Stimulated activated CD4-positive, alpha-beta T cell treated with anti-CD3 and anti-CD28 coated beads, Interleukin-12 subunit alpha, Interleukin-12 subunit beta, amount 100 ng/mL, for 48 hours (primary cell): ENCODE measurements around the gene LY6G6F.

ENCODE experiments used
- DNase-seq, 3 donors: peaks; one replicate each; pipeline ENCODE4 v3.0.0-alpha.2; 2020; ENCODE audit warnings: low read depth in 2 of 3, low spot score in 1 of 3

The LY6G6F gene

DNA sequence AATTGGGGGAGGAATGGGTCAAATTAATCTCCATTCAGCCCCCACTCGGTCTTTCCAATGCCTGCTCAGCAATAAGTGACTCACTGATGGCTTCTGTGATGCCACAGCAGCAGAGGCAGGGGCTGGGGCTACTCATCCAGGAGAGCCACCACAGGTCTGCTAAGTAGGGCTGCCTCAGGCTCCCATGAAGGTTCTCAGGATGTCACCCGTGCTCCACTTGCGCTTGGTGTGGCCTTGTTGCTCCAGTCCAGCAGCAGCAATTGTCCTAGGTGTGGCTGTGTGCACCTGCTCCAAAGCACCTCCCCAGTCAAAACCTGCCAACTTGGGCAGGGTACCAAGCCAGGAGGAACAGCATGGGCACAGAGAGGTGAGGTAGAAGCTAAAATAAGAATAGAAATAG, 15.5 kb downstream of the LY6G6F start:
- DNase-seq: no peak

DNA sequence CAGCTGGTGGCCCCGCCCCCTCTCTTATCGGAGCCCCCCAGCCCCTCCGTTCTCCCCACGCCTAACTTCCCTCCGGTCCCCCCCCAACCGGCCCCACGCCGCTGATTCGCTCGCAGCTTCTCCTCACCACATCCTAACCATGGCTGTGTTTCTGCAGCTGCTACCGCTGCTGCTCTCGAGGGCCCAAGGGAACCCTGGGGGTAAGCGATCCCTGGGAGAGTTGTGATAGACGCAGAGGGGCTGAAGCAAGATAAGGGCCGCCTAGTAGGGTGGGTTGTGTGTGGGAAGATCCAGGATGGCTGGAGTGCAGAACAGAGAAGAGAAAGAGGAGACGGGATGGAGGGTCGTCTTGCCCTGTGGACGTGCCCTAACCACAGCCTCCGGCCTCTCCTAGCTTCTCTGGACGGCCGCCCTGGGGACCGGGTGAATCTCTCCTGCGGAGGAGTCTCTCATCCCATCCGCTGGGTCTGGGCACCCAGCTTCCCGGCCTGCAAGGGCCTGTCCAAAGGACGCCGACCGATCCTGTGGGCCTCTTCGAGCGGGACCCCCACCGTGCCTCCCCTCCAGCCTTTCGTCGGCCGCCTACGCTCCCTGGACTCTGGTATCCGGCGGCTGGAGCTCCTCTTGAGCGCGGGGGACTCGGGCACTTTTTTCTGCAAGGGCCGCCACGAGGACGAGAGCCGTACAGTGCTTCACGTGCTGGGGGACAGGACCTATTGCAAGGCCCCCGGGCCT, 16.7 kb downstream of the LY6G6F start, which contains the start of gene MPIG6B:
TSS of gene MPIG6B (plus strand) at position 129 of the 735 bp plus-strand sequence. CDS start at position 140, 11 bp downstream.
- DNase-seq: no peak

DNA sequence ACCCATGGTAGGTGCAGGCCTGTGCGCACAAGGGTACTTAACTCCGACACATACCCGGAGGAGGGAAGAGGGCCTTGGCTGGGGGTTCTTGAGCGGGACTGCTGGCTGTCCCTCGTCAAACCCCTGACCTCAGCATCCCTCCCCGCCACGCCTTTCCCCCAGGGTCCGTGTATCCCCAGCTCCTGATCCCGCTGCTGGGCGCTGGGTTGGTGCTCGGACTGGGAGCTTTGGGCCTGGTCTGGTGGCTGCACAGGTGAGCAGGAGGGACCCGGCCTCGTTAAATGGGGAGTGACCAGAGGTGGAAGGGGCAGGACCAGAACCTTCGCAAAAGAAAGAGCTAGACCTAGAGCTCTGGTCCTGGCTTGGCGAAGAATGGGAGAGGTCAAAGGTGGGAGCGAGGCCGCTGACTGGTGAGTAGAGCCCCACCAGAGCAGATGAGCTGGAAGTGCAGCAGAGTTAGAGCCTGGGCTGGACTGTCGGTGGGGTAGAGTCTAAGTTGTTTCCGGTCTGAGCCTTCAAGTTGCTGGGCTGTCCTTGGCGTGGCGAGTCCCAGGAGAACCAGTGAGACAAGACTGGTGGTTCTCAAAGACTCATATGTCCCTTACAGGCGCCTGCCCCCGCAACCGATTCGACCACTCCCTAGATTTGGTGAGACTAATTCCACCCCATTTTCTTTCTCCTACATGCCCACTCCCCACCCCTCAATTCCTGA, 17.5 kb downstream of the LY6G6F start:
- DNase-seq: no peak

DNA sequence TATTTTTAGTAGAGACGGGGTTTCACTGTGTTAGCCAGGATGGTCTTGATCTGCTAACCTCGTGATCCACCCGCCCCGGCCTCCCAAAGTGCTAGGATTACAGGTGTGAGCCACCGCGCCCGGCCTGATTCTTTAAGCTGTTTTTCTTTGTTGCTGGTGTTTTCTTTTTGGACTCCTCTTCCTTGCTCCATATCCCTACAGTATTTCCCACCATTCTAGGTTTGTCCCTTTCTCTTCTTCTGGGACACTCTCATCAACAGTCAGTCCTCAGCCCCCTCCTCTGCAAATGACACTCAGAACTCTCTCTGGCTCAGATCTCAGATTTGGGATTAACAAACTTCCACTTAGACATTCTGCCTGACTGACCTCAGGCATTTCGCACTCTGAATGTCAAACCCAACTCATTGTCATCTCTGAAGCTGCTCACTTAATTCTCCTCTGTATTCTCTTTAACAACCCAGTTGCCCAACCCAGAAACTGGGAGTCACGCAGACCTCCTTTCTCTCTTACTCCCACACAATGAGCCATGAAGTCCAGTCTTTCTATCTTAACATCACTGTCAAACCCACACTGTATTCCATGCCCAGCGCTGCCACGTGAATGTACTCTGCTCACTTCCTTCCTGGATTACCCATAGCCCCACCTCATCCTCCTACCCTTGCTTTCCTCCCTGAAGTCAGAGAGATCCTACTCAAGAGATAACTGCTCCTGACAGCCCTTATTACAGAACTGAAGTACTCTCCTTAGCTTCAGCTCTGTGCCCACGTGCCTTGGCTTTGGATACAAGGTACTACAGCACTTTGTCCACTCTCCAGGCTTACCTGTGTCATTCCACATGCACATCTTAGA, 19.1 kb downstream of the LY6G6F start:
- DNase-seq: no peak

DNA sequence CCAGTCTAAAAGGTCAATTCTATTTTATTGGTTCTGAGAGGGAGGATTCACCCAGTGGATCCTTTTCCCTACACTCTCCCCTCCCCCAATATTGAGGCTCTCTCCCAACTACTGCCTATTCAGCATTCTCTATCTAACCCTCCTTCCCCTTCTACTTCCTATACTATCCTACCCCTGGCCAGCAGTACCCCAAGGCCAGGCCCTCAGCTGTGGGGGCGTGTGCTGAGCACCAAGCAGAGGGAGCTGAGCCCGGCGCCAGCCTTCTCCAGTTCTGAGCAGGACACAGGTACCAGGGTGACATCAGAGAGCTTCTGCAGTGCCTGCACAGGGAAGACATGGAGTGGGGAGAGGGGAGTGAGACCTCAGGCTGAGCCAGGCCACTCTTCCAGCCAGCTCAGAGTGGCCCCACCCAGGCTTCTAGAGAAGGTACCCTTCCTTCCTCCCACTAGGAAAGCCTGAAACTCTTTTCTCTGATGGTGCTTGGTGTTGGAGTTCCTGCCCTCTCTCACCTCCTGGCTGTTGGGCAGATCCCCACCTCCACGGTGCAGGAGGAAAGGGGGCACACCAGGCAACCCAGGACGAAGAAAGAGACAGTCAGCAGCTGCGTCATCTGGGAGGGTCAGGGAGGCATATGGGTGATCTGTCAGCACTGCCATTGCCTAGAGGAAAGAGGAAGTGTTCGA, 20.5 kb downstream of the LY6G6F start:
- no peak for DNase-seq

DNA sequence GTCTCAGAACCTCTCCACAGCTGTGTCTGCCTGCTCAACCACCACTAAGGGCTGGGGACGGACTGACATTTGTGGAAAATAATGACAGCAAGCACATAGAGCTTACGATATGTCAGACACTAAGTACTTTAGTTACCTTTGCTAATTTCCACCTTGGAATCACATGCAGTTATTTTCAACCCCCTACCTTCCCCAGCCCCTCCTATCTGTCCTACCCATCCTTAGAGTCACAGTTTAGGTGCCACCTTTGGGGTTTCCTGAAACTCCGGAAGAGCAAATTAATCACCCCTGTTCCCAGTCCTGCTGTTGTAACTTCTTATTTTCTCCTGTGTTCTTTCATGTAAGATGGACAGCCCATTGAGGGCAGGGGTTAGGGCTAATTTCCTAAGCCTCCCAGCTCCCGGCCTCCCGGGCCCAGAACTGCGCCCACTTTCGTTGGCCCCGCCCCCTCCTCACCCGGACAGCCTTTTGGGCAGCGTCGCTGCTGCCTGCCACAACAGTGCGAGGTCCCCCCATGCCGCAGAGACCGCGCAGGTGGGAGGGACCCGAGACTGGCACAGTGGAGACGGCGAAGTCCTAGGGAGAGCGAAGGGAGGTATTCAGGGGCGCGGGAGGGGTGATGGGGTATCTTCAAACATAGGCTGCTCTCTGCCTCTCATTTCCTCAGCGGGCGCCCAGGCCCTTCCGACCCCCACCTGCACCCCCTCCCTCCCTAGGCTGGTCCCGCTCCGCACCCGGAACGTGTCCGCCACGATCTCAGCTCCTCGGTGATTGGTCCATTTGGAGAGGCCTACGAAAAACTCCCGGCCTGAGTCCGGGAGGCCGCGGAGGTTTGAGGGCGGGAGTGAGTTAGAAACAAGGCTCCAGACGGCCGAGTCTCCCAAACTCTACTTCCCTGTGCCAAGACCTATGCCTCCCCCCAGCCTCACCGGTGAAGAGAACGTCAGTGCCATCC, 21.3 kb downstream of the LY6G6F start:
- no peak for DNase-seq

DNA sequence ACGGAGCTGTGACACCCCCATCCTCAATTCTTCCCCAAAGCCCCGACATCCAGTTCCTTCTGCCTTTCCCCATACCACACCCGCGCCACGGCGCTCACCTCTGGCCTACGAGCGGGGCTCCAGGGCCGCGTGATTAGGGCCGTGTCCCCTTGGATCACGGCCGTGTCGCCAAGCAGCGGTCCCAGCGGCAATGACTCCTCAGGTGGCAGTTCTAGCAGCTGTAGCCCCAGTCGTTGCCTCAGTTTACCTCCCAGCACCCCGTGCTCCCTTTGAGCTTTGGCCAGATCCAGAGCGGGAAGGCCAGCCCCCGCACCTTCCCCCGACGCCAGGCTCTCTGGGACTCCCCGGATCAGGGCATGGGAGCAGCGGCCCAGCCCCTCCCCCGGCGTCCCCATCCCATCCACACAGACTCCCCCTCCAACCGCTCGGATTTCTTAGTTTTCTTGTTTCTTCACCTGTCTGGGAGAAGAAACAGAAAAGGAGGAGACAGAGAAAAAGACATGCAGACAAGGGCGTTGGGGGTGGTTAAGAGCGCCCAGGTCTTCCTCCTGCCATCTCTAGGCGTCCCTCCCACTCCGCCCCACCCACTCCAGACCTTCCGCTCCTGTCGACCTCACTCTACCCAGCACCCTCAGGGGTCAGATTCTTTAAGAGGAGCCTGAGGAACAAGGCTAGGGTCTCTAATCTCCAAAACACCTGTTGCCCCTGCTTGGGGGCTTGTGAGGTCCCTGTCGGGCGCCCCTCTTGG, 22.3 kb downstream of the LY6G6F start, which contains the start of gene DDAH2:
TSS of gene DDAH2 (minus strand) at position 533 of the 748 bp plus-strand sequence. CDS start at position 395, 138 bp downstream.
- DNase-seq: no peak

DNA sequence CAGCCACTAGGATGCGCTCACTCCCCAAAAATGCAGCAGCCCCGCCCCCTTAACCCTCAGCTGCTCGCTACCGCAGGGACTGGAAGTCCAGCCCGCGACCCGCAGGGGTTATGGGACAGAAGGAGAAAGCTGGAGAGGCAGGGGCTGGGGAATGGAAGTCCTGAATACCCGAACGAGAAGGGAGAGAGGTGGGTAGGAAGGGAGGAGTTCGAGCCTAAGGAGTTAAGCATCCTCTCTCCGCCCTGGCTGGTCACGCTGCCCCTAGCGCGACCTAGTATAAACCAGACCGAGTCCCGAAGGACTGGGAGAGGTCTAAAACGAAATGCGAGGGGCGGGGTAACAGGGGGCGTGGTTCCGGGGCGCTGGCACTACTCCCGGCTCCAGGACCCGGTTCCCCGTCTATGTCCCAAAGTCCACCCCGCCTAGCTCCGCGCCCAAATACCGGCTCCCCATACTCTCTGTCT, 22.9 kb downstream of the LY6G6F start:
- DNase-seq: peak; percentile 52 to 79 (median 73)

DNA sequence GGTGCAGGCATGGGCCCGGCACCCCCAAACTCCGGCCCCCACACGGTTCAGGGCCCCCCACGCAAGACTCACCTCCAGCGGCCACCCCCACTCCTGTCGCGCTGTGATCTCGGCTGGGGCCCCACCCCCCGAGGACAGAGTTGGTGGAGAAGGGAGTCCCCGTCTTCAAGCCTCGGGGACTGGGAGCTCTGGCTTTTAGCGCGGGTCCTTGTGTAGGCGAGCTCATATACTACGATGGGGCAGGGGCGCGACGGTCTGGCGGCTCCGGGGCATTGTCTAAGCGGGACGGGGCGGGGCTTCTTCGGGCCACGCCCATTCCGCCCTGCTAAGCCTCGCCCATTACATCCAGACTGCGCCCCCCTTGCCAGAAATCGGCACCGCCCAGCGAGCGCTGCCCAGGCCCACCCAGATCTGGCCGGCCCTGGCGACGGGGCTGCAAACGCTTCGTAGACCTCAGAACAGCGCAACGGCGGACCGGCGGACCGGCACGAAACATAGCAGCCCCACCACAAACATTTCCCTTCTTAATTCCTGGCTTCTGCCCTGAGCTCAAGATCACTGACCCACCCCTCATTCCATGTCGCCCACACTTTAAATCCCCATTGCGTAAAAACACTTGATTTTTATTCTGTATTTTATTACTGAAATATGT, 23.4 kb downstream of the LY6G6F start:
- peak in 2 of 3 donors; percentile 49 to 54 for DNase-seq

DNA sequence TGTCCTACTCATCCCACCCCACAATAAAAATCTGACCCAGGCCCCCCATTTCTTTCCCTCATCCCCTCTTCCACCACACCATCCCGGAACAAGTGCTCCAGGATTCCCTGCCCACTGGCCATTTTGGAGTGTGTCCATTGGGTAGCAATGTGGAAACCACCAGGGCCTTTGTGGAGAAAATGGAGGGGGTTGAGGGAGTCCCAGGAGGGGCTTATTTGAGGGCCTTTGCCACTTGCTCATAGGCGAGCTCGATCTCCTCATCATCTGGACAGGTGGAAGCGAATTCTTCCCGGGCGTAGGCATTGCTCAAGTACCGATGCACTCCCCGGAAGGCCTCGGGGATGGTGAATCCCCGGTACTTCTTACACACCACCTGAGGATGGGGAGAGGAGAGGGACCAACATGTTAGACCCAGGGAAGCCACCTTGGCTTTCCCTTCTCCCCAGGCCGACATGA, 24.0 kb downstream of the LY6G6F start:
- DNase-seq: no peak

DNA sequence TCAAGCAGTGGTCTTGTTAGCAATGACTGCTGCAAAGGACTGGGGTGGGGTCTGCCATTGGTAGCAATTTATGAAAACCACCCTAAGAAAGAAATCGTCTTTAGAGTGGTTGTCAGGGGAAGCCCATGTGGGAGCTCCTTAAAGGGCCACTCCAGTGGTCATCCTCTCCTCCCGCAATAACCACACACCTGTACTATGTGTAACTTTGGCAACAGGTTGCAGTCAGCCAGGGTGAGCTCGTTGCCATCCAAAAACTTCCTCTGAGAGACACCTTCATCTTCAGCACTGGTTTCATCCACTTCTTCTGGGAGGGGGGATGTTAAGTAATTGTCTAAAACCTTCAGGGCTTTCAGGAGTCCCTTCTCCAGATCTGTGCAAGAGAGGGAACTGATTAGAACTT, 25.4 kb downstream of the LY6G6F start:
- DNase-seq: no peak

DNA sequence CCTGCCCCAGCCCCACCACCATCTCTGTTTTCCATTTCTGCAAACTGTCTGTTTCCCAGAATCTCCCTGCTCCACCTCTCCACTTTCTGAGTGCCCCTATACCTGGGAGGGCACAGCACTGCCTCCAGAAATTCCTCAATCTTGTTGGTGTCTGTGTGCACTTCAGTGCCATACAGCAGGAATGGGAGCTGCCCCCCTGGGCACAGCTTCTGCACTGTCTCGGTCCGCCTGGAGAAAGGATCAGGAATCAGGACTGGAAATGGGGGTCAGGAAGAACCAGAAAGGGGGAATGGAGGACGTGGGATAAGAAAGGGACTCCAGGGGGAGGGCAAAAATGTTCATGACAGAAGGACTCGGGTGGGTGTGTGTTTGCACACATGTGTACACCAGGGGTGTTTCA, 27.1 kb downstream of the LY6G6F start:
- DNase-seq: no peak

DNA sequence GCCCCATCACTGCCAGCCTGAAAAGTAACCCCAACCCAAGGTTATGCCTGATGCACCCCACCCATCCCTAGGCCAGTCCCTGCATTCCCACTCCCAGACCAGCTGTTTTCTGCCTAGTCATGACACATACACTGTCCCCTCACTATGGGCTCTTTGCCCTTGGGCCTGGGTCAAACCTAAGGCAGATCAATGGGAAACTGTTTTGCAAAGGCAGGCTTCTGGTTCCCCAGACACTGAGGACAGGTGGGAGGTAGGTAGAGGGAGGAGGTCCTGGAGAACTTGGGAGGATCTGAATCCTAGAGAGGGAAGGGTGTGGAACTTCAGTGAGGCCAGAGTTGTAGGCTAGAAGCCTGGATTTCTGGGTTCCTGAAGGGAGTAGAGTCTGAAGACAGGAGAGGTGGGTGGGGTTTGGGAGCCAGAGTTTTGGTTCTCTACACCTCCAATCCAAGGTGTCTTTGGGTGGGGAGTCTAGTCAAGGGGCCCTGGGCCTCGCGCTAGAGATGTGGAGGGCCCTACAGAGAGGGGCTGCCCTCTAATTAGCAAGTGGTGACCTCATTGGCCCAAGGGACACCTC, 27.7 kb downstream of the LY6G6F start:
- no peak for DNase-seq

DNA sequence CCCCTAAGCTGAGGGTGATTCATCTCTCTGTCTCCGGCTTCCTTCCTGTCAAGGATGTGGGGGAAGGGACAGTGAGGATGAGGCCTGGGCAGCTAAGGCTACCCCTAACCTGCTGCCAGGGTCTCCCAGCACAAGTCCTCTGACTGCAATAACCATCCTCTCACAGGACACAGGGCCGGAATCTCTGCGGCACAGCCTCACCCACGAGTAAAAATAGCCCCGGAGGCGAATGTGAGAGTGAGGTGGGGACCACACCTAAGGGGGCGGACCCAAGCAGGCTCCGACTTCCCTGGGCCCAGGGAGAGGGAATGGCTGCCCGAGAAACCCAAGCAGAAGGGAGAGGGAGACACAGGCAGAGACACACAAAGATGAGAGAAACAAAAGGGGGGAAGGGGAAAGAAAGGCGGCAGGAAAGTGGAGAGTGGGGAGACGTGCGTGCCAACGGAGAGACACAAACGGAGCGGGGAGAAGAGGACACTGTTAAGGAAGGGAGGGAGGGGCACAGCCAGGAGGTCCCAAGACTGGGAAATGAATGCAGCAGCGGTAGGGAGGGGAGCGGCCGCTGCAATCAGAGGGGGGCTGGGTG, 28.2 kb downstream of the LY6G6F start:
- peak in 1 of 3 donors; percentile 31 for DNase-seq

DNA sequence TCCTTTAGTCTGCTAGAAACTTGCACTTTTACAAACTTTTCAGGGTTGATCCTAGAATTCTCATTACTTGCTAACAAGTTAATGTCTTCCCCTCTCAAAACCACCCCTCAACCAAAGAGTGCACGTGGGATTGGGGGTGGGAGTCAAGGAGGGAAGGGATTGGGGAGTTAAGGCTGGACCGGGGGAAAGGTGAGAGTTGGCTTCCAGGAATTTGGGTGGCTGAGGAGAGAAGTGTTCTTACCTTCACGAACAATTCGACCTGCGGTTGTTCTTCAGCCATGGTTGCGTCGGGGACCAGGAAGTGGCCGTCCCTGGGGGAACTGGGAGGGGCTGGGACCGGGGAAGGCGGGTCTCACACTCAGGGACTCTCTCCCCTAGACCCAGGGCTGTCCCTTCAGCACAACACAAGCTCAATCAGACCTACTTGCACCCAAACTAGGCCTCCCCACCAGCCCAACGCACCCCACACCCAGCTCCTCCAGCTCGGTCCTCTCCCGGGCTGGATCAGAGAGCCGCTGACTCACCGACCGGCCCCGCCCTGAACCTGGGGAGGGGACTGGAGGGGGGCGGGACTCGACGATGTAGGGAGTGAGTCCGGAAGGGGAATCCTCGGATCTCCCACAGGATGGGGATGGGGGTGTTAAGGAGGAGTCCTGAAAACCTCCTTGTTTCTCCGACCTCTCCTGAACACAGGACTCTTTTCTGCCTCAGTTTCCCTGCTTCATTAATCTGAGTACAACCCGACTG, 29.5 kb downstream of the LY6G6F start, which contains the start of gene CLIC1:
TSS of gene CLIC1 (minus strand) at position 510 of the 747 bp plus-strand sequence. CDS start at position 280, 230 bp downstream.
- peak; percentile 68 to 79 (median 79) for DNase-seq

DNA sequence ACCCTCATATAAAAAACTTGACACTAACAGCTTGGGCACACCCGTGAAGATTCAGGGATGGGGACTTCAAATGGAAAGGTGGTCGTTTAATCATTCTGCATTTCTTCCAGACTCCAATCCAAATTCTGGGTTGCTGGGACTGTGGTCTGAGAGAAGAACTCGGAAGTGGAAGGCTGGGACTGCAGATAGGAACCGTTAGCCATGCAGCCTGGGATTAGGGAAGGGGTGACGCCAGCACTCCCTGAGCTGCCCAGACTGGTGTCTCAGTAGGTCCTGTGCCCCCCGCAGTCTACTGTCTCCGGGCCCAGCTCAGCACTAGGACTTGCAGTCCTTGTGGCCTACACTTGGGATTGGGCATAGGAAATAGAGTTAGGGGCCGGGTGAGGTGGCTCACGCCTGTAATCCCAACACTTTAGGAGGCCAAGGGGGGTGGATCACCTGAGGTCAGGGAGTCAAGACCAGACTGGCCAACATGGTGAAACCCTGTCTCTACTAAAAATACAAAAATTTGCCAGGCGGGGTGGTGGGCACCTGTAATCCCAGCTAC, 30.2 kb downstream of the LY6G6F start:
- no peak for DNase-seq
